Heart left ventricle (tissue), 16 donors: ENCODE results near the gene POLH. TPM values are rescaled to one million over a fixed set of nuclear protein-coding genes. Genes with fewer than 3 reads are reported as not detected.
"Not testable (repeated sequence)": the region's sequence is repeated elsewhere in the genome, so short reads cannot be mapped to it uniquely, and the experiment has no call there.

Experiments
- ATAC-seq, 4 donors: fragments of 200-7000 bp; cut with Tn5 transposase; one replicate each; pipeline ENCODE4 v1.9.1; 2020 to 2022; ENCODE audit warnings: moderate library complexity in 4 of 4, mild to moderate bottlenecking in 3 of 4, moderate number of reproducible peaks in 1 of 4
- DNase-seq, 5 donors: peaks; one replicate each; pipeline ENCODE4 v3.0.0-alpha.2; 2020
- H3K27ac ChIP-seq, 12 donors: fragments of 200-600 bp; sonication (generic) in 4 of 12; one replicate each; pipeline versions ENCODE4 v1.5.0 to v1.8.0; 2016 to 2022; ENCODE audit warnings: mild to moderate bottlenecking in 2 of 12
- H3K27me3 ChIP-seq, 9 donors: fragments of 200-600 bp; sonication (generic) in 2 of 9; one replicate each; pipeline versions ENCODE4 v1.5.1 to v1.8.0; 2016 to 2022; ENCODE audit warnings: mild to moderate bottlenecking in 3 of 9
- H3K36me3 ChIP-seq, 9 donors: fragments of 200-600 bp; sonication (generic) in 2 of 9; one replicate each; pipeline versions ENCODE4 v1.5.0 to v1.8.0; 2018 to 2022; ENCODE audit warnings: mild to moderate bottlenecking in 2 of 9
- H3K4me1 ChIP-seq, 12 donors: fragments of 200-600 bp; sonication (generic) in 4 of 12; one replicate each; pipeline versions ENCODE4 v1.5.0 to v1.8.0; 2016 to 2022; ENCODE audit warnings: mild to moderate bottlenecking in 3 of 12
- H3K4me3 ChIP-seq, 12 donors: fragments of 200-600 bp; sonication (generic) in 4 of 12; one replicate each; pipeline versions ENCODE4 v1.5.0 to v1.8.0; 2017 to 2022; ENCODE audit warnings: mild to moderate bottlenecking in 9 of 12, moderate library complexity in 4 of 12
- H3K9me3 ChIP-seq, 12 donors: fragments of 200-600 bp; sonication (generic) in 4 of 12; one replicate each; pipeline versions ENCODE4 v1.5.0 to v1.8.0; 2016 to 2022; ENCODE audit warnings: mild to moderate bottlenecking in 1 of 12
- POLR2A ChIP-seq, 2 donors: fragments of 450-650 bp; IDR thresholded peaks; one replicate each; pipeline ENCODE4 v1.6.1; 2017; ENCODE audit warnings: antibody characterized with exemption in 2 of 2, mild to moderate bottlenecking in 2 of 2, moderate library complexity in 2 of 2
- WGBS, 4 donors: extraction: QIAGEN DNeasy Blood & Tissue Kit in 2 of 4; methylation state at CpG; one replicate each; pipeline versions ENCODE4 v1.1.5 to v1.1.7; 2013 to 2018; 5-methylcytosine and 5-hydroxymethylcytosine counted together
- intact Hi-C, 10 donors: fragments of 100-400 bp; cut with DNase I; formaldehyde crosslinking; loops; one replicate each; pipeline versions ENCODE4 v1.11.1 to v1.14.2; 2022
- polyA plus RNA-seq, 2 donors: library from polyadenylated mRNA; stranded (reverse); fragments of 200-250 nt; gene quantifications; one replicate each; pipeline ENCODE4 v1.2.3, GENCODE V29; 2013
- total RNA-seq, 9 donors: library from RNA; depleted of rRNA in 2 of 9; stranded (reverse); fragments of >200 nt in 2 of 9; fragmentation: NEBNext Ultra II Directional in 3 of 9; extraction: Animal tissue kit (Norgen Biotek cat#: 25700) in 3 of 9; gene quantifications; one replicate each; pipeline versions ENCODE4 v1.1.0 to v1.2.4, GENCODE V29; 2016 to 2023
- TF ChIP-seq, protein P1 (sequence below), 12 donors: fragments of 200-600 bp; sonication (generic) in 4 of 12; IDR thresholded peaks; one replicate each; pipeline versions ENCODE4 v1.5.0 to v1.8.0; 2018 to 2022; ENCODE audit warnings: antibody characterized with exemption in 12 of 12, mild to moderate bottlenecking in 5 of 12
- donor health status: ischemic (EF 13 %, LVEDD 7.1; RV severe dilation, severe dysfunction).
- donor health status: healthy with polysubstance abuse.
- donor health status: DM: no; HTN: yes; CAD: no.
- donor health status: DM: no; HTN: no; CAD: no.
- donor health status: ischemic (EF 25% LVEDD 6.9; RV normal size, moderate dysfunction).
- donor health status: ischemic (EF 25% LVEDD 5.7; RV mildly dilated, moderate dysfunction).
- donor health status: healthy.
- donor health status: DM: yes; HTN: yes; CAD: no.
- donor health status: ischemic (EF 35%, LVEDD 5.7; RV mildly dilated, moderate dysfunction).
- donor health status: nonischemic (EF 11% LVEDD 7.7; RV severe dilation, severe dysfunction).
- donor health status: DM: yes; HTN: yes; CAD: no.
- donor health status: PGD.
- donor health status: ischemic (EF 29% LVEDD 5.4; RV normal size, mild dysfunction).
- donor health status: nonischemic (EF 23%, LVEDD 6.1; RV moderate dilation, normal function).

Gene POLH
- total and polyA plus RNA-seq, 11 donors: 2.3 to 12.2 (median 8.2) TPM

DNA sequence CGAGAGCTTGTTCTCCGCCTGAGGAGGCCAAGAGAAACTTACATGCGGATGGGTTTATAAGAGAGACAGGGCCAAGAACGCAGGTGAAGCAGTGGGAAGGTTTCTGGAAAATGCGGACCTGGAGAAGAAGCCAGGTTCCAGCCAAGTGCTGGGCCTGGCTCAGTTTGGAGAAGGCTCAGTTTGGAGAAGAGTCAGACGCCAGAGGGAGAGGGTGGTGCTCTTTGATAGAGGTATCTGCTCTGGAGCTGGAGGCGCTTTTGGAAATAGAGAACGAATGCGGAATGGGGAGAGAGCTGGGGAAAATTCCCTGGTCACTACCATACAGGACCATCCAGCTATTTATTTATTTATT, 69.6 kb downstream of the POLH start:
- Histone ChIP-seq H3K27ac (no peak overlapping the region), H3K9me3 (no peaks in the 10 kb centered on the region), H3K4me1 (peaks cover 0 to 15% (median 8%) of the 10 kb centered on the region in 12 donors), H3K36me3 (peaks cover 0 to 26% (median 21%) of the 10 kb centered on the region in 9 donors), H3K4me3 (peak overlapping the region; percentile 4 to 63 (median 50)), H3K27me3 (no peaks in the 10 kb centered on the region)
- WGBS, 4 donors: 15 to 32% (median 25%) methylated on average over 9 of the region's 9 CpGs
- intact Hi-C loops: loop anchor here in 1 of 10 donors (1.0 kb wide), 1 partner anchor 9 kb away; no protein-coding TSS in a partner anchor
- TF ChIP-seq, protein P1, sequence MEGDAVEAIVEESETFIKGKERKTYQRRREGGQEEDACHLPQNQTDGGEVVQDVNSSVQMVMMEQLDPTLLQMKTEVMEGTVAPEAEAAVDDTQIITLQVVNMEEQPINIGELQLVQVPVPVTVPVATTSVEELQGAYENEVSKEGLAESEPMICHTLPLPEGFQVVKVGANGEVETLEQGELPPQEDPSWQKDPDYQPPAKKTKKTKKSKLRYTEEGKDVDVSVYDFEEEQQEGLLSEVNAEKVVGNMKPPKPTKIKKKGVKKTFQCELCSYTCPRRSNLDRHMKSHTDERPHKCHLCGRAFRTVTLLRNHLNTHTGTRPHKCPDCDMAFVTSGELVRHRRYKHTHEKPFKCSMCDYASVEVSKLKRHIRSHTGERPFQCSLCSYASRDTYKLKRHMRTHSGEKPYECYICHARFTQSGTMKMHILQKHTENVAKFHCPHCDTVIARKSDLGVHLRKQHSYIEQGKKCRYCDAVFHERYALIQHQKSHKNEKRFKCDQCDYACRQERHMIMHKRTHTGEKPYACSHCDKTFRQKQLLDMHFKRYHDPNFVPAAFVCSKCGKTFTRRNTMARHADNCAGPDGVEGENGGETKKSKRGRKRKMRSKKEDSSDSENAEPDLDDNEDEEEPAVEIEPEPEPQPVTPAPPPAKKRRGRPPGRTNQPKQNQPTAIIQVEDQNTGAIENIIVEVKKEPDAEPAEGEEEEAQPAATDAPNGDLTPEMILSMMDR (IDR thresholded peaks at IDR 0.05): no peak
- no peak for TF ChIP-seq POLR2A (IDR thresholded peaks at IDR 0.05)
- ATAC-seq (peak in 1 of 4 donors; percentile 5), DNase-seq (no peak)

DNA sequence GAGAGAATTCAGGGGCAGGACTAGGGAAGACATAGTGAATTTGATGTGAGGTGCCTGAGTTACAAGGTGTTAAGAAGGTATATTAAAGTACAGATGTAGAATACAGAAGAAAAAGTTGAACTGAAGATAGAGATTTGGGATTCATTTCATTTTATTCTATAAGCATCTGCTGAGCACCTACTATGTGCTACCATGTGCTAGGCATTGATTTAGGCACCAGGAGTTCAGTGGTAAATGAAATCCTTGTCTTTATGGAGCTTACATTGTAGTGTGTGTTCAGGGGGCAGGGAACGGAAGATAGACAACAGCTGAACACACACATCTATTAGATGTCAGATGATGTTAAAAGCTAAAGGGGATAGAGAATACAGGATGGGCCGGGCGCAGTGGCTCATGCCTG, 71.6 kb downstream of the POLH start:
- Histone ChIP-seq H3K36me3 (peaks cover 0 to 5% (median 2%) of the 10 kb centered on the region in 9 donors), H3K4me3 (no peak overlapping the region), H3K27ac (no peak overlapping the region), H3K4me1 (peaks cover 0 to 15% (median 8%) of the 10 kb centered on the region in 12 donors), H3K27me3 (no peaks in the 10 kb centered on the region), H3K9me3 (no peaks in the 10 kb centered on the region)
- DNase-seq (no peak), ATAC-seq (no peak)
- no peak for TF ChIP-seq POLR2A (IDR thresholded peaks at IDR 0.05)
- TF ChIP-seq, protein P1 (IDR thresholded peaks at IDR 0.05): no peak
- intact Hi-C loops: no loop called here
- WGBS, 4 donors: 96 to 100% (median 97%) methylated on average over 3 of the region's 3 CpGs

DNA sequence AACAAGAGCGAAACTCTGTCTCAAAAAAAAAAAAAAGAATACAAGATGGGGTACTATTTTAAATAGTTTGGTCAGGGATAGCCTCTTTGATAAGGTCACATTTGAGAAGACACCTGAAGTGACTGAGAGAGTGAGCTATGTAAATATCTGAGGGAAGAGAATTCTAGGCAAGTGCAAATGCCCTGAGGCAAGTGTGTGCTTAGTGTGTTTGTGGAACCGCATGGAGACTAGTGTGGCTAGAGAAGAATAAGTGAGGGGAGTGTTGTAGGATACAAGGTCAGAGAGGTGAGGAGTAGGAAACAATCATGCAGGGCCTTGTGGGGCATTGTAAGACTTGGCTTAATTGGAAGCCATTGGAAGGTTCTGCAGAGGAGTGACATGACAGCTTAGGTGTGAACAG, 72.3 kb downstream of the POLH start:
- WGBS, 4 donors: 93 to 98% (median 95%) methylated on average over 2 of the region's 2 CpGs
- Histone ChIP-seq H3K9me3 (no peaks in the 10 kb centered on the region), H3K27ac (no peak overlapping the region), H3K36me3 (peaks cover 0 to 3% (median 0%) of the 10 kb centered on the region in 9 donors), H3K27me3 (no peaks in the 10 kb centered on the region), H3K4me1 (peaks cover 0 to 15% (median 8%) of the 10 kb centered on the region in 12 donors), H3K4me3 (no peak overlapping the region)
- ATAC-seq: no peak
- DNase-seq: no peak
- intact Hi-C loops: no loop called here
- TF ChIP-seq, protein P1 (IDR thresholded peaks at IDR 0.05): no peak
- TF ChIP-seq POLR2A (IDR thresholded peaks at IDR 0.05): no peak

DNA sequence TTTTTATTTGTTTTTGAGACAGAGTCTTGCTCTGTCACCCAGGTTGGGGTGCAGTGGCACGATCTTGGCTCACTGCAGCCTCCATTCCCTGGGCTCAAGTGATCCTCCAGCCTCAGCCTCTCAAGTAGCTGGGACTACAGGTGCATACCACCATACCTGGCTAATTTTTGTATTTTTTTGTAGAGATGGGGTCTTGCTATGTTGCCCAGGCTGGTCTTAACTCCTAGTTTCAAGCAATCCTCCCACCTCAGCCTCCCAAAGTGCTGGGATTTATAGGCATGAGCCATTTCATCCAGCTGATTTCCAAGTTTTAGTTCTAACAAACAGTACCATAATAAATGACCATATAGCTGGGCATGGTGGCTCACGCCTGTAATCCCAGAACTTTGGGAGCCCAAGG, 76.8 kb downstream of the POLH start:
- 92 to 97% (median 96%) methylated on average over 2 of the region's 2 CpGs for WGBS, 4 donors
- H3K4me3 ChIP-seq, H3K27me3 ChIP-seq, ATAC-seq, intact Hi-C loops, H3K4me1 ChIP-seq, H3K36me3 ChIP-seq, DNase-seq, H3K9me3 ChIP-seq: not testable (repeated sequence)
- H3K27ac ChIP-seq: peak overlapping the region in 7 of 12 donors; percentile 18 to 81 (median 50)

DNA sequence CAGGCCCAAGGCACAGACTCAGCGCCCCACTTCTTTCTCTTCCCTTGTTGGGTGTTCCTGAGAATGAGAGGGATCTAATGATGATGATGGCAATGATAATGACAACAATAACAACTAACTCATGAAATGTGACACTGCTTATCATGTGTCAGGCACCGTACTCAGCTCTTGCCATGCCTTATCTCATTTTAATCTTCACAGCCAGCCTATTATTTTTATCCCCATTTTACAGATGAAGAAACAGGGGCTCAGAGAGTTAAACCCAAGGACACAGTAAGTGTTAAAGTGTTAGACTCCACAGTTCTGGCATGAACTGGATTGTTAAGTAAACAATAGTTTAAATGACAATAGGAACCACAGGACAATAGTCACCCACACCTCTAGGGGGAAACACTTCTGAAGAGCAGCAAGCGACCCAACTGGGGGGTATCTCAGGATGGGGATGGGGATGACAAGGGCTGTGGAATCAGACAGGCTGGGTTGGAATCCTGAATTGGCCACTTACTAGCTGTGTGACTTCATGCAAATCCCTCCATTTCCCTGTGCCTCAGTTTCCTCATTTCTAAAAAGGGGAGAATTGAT, 81.3 kb downstream of the POLH start:
- Histone ChIP-seq H3K9me3 (peaks cover 0 to 16% (median 0%) of the 10 kb centered on the region in 12 donors), H3K4me1 (no peaks in the 10 kb centered on the region), H3K27me3 (no peaks in the 10 kb centered on the region), H3K27ac (no peak overlapping the region), H3K4me3 (no peak overlapping the region), H3K36me3 (peaks cover 0 to 10% (median 0%) of the 10 kb centered on the region in 9 donors)
- intact Hi-C loops: no loop called here
- ATAC-seq (no peak), DNase-seq (no peak)
- TF ChIP-seq POLR2A (IDR thresholded peaks at IDR 0.05): no peak
- TF ChIP-seq, protein P1 (IDR thresholded peaks at IDR 0.05): peak in 1 of 12 donors; percentile 6
- 80 to 85% (median 84%) methylated on average over 3 of the region's 3 CpGs for WGBS, 4 donors
